B cell (primary cell): Measurements from ENCODE around the gene TUBA3E. TPM values are rescaled to one million over a fixed set of nuclear protein-coding genes. Genes with fewer than 3 reads are reported as not detected.
"Not testable (repeated sequence)": the region's sequence is repeated elsewhere in the genome, so short reads cannot be mapped to it uniquely, and the experiment has no call there.

Experiments used
- ATAC-seq: fragments of 200-7000 bp; cut with Tn5 transposase; one replicate; pipeline ENCODE4 v1.10.0; 2021; ENCODE audit warnings: low read depth, mild to moderate bottlenecking, moderate number of reproducible peaks, moderate library complexity
- CTCF ChIA-PET: fragments of 350-600 bp; sonication (Branson Sonifier 250); formaldehyde crosslinking; loops from one replicate; lab custom pipeline; 2021; ENCODE audit warnings: antibody characterized with exemption, inconsistent platforms; lab: Charles Lee
- POLR2A ChIA-PET: fragments of 350-600 bp; sonication (Branson Sonifier 250); formaldehyde crosslinking; loops from one replicate; lab custom pipeline; 2021; ENCODE audit warnings: antibody characterized with exemption; lab: Charles Lee
- DNase-seq: peaks from one replicate; pipeline ENCODE4 v3.0.0; 2013
- H2AFZ ChIP-seq: 2 replicates; pipeline ENCODE4 v1.6.1; 2012; ENCODE audit warnings: mild to moderate bottlenecking, low read depth, low read length; ENCODE audit not compliant: insufficient read depth, poor library complexity, severe bottlenecking
- H3K27ac ChIP-seq, 2 donors: 1 replicate in 1 of 2; 2 replicates in 1 of 2; pipeline ENCODE4 v1.5.1; 2012 to 2013; ENCODE audit warnings: low read length in 2 of 2, mild to moderate bottlenecking in 2 of 2, moderate library complexity in 1 of 2
- H3K27me3 ChIP-seq, 4 experiments: fragments of 200-600 bp in 1 of 4; sonication (generic) in 1 of 4; replicated peaks in 1 of 4; 1 replicate in 2 of 4; 2 replicates in 2 of 4; pipeline versions ENCODE4 v1.6.1 to v1.7.0; 2013 to 2016; ENCODE audit warnings: low read length in 3 of 4, mild to moderate bottlenecking in 2 of 4, mixed read lengths in 1 of 4, moderate library complexity in 1 of 4; ENCODE audit not compliant: insufficient read depth in 4 of 4, control insufficient read depth in 3 of 4; ENCODE audit errors: control extremely low read depth in 1 of 4
- H3K36me3 ChIP-seq, 2 experiments: replicated peaks in 1 of 2; 1 replicate in 1 of 2; 2 replicates in 1 of 2; pipeline versions ENCODE4 v1.6.1 to v1.7.1; 2013; ENCODE audit warnings: low read length in 1 of 2; ENCODE audit not compliant: insufficient read depth in 2 of 2, control insufficient read depth in 1 of 2; ENCODE audit errors: control extremely low read depth in 1 of 2, extremely low read depth in 1 of 2
- H3K4me1 ChIP-seq, 2 donors: fragments of 200-600 bp in 1 of 2; sonication (generic) in 1 of 2; 1 replicate in 1 of 2; 2 replicates in 1 of 2; pipeline versions ENCODE4 v1.5.1 to v1.6.1; 2013 to 2017; ENCODE audit warnings: low read length in 2 of 2; ENCODE audit not compliant: control insufficient read depth in 2 of 2, insufficient read depth in 2 of 2
- H3K4me2 ChIP-seq: replicated peaks from 2 replicates; pipeline ENCODE3; 2012; ENCODE audit warnings: mild to moderate bottlenecking, low read depth, low read length; ENCODE audit not compliant: poor library complexity, severe bottlenecking
- H3K4me3 ChIP-seq, 5 experiments: fragments of 200-600 bp in 1 of 5; sonication (generic) in 1 of 5; 1 replicate in 3 of 5; 2 replicates in 2 of 5; pipeline versions ENCODE4 v1.5.1 to v1.7.0; 2011 to 2016; ENCODE audit warnings: low read length in 4 of 5, mild to moderate bottlenecking in 4 of 5, low read depth in 2 of 5, control low read depth in 1 of 5, moderate library complexity in 1 of 5; ENCODE audit not compliant: insufficient read depth in 1 of 5; ENCODE audit errors: control extremely low read depth in 1 of 5, extremely low read depth in 1 of 5
- H3K79me2 ChIP-seq: fragments of 200-600 bp; sonication (generic); one replicate; pipeline ENCODE4 v1.6.0; 2016; ENCODE audit warnings: low read length; ENCODE audit not compliant: control insufficient read depth, insufficient read depth
- H3K9ac ChIP-seq: fragments of 200-600 bp; sonication (generic); 2 replicates; pipeline ENCODE4 v1.6.1; 2017; ENCODE audit warnings: mild to moderate bottlenecking, low read length, moderate library complexity
- H3K9me3 ChIP-seq, 3 donors: one replicate each; pipeline versions ENCODE4 v1.6.1 to v1.7.1; 2013; ENCODE audit warnings: low read length in 2 of 3; ENCODE audit not compliant: control insufficient read depth in 2 of 3, insufficient read depth in 1 of 3; ENCODE audit errors: control extremely low read depth in 1 of 3
- H4K20me1 ChIP-seq: 2 replicates; pipeline ENCODE4 v1.6.0; 2012; ENCODE audit warnings: mild to moderate bottlenecking, low read length; ENCODE audit not compliant: insufficient read depth, control insufficient read depth, poor library complexity, severe bottlenecking
- H3K27ac Mint-ChIP-seq: one replicate; pipeline ENCODE4 v1.8.0; 2021; ENCODE audit warnings: mixed read lengths
- H3K27me3 Mint-ChIP-seq: one replicate; pipeline ENCODE4 v1.8.0; 2021; ENCODE audit warnings: mixed read lengths
- H3K4me1 Mint-ChIP-seq: one replicate; pipeline ENCODE4 v1.8.0; 2021; ENCODE audit warnings: mixed read lengths
- H3K4me3 Mint-ChIP-seq: one replicate; pipeline ENCODE4 v1.8.0; 2021; ENCODE audit warnings: mixed read lengths
- H3K9me3 Mint-ChIP-seq: one replicate; pipeline ENCODE4 v1.8.0; 2022; ENCODE audit warnings: mixed read lengths; ENCODE audit not compliant: insufficient read depth
- WGBS: methylation state at CpG from one replicate; pipeline ENCODE4 v1.1.5; 2013; ENCODE audit warnings: missing lambda C conversion rate; ENCODE audit not compliant: insufficient coverage; 5-methylcytosine and 5-hydroxymethylcytosine counted together
- intact Hi-C: fragments of 100-400 bp; cut with micrococcal nuclease; formaldehyde crosslinking; loops from one replicate; pipeline ENCODE4 v1.10.0; 2022
- polyA plus RNA-seq: library from polyadenylated mRNA; depleted of rRNA; stranded (reverse); fragments of >200 nt; gene quantifications from 2 replicates; pipeline ENCODE4 v1.2.3, GENCODE V29; 2012
- total RNA-seq, 2 donors: library from RNA; stranded (reverse); fragments of 120-200 nt in 1 of 2; gene quantifications; 1 replicate in 1 of 2; 2 replicates in 1 of 2; pipeline versions ENCODE4 v1.2.3 to v1.2.4, GENCODE V29; 2013 to 2022

TUBA3E gene
- total and polyA plus RNA-seq, 2 donors (not counting 1 experiment from before 2014, with no cell fraction given): not detected

GRCh38 chr2:130188958-130189357 lies 9.3 kb downstream of the TUBA3E start:
- H3K9me3 ChIP-seq, ATAC-seq, H2AFZ ChIP-seq, POLR2A ChIA-PET, H3K27me3 Mint-ChIP-seq, H3K9me3 Mint-ChIP-seq, DNase-seq, H3K27ac Mint-ChIP-seq, H3K4me3 Mint-ChIP-seq, H3K4me1 ChIP-seq, H3K4me1 Mint-ChIP-seq, H3K9ac ChIP-seq, H3K4me2 ChIP-seq, H3K79me2 ChIP-seq, H4K20me1 ChIP-seq, CTCF ChIA-PET, H3K36me3 ChIP-seq, H3K27me3 ChIP-seq, H3K27ac ChIP-seq, H3K4me3 ChIP-seq: not testable (repeated sequence)
- intact Hi-C loops: loop anchor here (10.0 kb wide), 1 partner anchor 1874 kb away; the partner anchor contains the start of gene HS6ST1
- no CpG with 5 or more reads among the region's 4 CpGs for WGBS

- H3K9ac ChIP-seq, H3K4me1 ChIP-seq, H3K4me1 Mint-ChIP-seq, CTCF ChIA-PET, H3K4me3 Mint-ChIP-seq, H3K4me3 ChIP-seq, H3K9me3 ChIP-seq, ATAC-seq, H3K27me3 ChIP-seq, H3K4me2 ChIP-seq, DNase-seq, H3K27ac ChIP-seq, H3K9me3 Mint-ChIP-seq, H4K20me1 ChIP-seq, H3K27me3 Mint-ChIP-seq, H3K36me3 ChIP-seq, POLR2A ChIA-PET, H2AFZ ChIP-seq, H3K27ac Mint-ChIP-seq: not testable (repeated sequence)
- peaks cover 13% of the 10 kb centered on the region for H3K79me2 ChIP-seq
- WGBS: 97% methylated on average over 15 of the region's 17 CpGs
- intact Hi-C loops: loop anchor here (10.0 kb wide), 1 partner anchor 1873 kb away; the partner anchor contains the start of gene HS6ST1
Observed at GRCh38 chr2:130187859-130188792, 10.1 kb downstream of the TUBA3E start.
